GM19351 (cell line): ENCODE data around the gene RYK.

Source experiments
- ATAC-seq: cut with Tn5 transposase; IDR thresholded peaks from one replicate; pipeline ENCODE4 v1.9.1; 2021; ENCODE audit warnings: mild to moderate bottlenecking, moderate library complexity; ENCODE audit not compliant: unreplicated experiment

RYK gene

DNA sequence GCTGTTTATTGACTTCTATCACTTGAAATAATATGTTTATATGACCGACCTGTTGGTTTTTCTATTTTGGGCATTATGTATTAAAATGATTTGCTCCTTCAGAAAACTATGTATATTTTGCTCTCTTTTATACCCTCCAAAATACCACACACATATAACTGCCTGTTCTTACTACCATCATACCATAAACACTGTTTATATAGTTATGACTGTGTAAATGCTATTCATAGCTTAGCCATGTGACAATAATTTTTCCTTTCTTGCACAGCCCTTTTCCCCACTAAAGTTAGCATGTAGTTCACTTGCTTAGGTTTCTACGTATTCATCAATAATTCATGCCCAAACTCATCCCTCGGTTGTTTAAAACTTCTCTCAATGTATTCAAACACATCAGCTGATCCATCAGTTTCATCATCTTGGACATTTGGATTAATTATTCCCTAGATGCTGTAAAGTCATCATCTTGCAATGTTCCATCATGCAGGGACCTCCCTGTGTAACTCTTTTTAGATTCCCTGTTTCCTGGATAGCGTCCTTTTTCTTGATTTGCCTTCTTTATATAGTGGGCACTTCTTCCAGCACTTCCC lies 8.2 kb upstream of the RYK start:
- no peak for ATAC-seq

GRCh38 chr3:134255404-134255803 lies 4.7 kb upstream of the RYK start:
- no peak for ATAC-seq

DNA sequence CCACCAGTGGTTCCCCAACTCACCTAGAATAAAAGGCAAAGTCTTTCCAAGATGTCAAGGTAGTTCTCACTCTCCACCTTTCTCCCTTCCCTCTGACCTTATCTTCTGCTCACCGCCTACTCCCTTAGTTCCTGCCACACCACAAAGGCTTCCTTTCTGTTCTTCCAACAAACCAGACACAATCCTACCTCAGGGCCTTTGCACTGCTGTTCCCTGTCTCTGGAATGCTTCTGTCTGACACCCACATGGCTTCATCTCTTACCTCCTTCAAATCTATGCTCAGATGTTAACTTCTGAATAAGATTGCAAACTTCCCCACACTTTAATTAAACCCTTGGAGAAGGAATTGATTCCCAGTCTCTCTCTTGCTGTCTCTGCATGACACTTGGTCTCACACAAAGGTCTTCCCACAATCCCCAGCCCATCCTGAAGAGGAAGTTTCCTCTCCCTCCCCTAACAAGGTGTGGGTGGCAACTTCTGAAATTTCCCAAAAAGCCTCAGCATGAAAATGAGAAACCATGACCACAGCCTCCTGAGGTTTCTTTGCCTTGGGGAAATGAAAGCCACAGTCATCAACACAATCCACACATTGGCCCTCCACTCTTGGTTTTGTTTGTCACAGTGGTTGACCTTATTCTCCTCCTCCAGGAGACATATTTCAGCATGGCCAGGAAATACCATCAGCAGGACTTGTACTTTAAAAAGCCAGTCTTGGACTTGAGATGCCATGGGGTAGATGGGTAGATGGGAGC lies 3.0 kb upstream of the RYK start:
- ATAC-seq, result no peak

- ATAC-seq, result no peak
Measured at GRCh38 chr3:134252766-134253165, 2.1 kb upstream of the RYK start.

- ATAC-seq, result no peak
Measured at GRCh38 chr3:134251731-134252391, 1.2 kb upstream of the RYK start.

DNA sequence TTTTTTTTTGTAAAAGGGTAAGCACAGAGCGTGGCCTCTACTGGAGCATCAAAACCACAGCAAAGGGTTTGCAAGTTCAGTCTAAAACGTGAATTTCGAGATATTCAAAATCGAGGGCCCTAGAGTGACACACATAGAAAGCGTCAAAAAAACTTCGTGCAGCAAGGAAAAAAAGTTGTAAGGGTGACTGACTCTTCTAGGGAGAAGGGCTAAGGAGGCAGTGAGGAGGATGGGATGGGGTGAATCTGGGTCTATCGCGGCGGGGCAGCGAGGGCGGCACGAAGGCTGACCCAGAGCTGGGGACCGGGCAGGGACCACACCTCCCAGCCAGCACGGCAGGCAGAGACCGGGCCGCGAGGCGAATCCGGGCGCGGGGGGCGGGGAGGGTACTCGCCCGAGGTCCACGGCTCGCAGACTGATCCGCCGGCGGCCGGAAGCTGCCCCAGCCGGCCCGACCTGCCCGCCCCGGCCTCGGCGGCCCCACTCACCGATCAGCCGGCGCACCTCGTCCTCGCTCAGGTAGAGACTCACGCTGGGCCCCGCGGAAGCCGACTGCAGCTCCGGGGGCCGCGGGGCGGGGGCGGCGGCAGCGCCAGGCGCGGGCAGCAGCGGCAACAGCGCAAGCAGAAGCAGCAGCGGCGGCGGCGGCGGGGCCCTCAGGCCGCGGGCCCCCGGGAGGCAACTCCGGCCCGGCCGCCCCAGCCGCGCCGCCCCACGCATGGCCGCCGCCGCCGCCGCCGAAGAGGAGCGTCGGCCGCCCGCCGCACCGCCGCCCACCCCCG lies 533 bp downstream of the RYK start:
- ATAC-seq, result peak; percentile 46

DNA sequence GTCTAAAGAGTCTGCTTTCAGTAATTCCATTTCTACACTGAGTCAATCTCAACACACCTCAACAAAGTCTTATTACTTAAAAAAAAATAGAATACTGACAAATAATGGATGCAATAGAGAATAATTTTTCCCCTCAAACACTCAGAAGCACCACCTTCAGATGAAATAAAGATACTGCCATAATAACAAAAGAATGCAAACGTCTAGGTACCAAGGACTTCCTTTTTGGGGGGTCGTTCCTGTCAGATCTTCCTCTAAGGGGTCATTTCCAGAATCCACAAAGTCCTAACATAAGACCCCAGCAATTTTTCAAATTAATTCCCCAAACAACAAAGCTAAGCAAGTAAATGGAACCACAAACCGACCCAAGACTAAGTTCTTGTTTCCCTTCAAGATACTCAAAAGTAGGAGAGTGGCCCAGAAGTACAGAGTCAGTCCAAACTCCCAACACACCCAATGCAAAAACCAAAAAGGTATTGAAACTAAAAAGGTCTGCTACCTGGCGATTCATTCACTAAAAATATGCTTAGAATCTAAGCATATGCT lies 1.3 kb downstream of the RYK start:
- no peak for ATAC-seq

- no peak for ATAC-seq
Measured at GRCh38 chr3:134244921-134245320, 5.7 kb downstream of the RYK start.

GRCh38 chr3:134242649-134243617 lies 7.7 kb downstream of the RYK start:
- no peak for ATAC-seq

DNA sequence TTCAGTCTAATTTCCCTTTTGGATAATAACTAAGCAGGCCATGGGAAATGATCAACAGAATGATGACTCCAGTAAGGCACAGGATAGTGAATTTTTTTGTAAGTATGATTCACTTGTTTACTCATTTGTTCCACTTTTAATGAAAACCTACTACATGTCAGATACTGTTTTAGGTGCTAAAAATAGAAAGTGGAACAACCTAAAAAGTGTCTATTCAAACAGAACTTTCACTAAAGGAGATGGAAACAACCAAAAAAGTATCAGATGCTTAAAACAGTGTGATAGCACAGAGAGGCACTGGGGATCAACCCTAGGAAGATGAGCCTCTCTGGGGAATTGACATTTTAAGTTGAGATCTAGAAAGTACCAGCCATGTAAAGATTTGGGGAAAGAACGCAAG lies 11.1 kb downstream of the RYK start:
- peak; percentile 51 for ATAC-seq

- no peak for ATAC-seq
Measured at GRCh38 chr3:134237454-134238145, 13.1 kb downstream of the RYK start.

DNA sequence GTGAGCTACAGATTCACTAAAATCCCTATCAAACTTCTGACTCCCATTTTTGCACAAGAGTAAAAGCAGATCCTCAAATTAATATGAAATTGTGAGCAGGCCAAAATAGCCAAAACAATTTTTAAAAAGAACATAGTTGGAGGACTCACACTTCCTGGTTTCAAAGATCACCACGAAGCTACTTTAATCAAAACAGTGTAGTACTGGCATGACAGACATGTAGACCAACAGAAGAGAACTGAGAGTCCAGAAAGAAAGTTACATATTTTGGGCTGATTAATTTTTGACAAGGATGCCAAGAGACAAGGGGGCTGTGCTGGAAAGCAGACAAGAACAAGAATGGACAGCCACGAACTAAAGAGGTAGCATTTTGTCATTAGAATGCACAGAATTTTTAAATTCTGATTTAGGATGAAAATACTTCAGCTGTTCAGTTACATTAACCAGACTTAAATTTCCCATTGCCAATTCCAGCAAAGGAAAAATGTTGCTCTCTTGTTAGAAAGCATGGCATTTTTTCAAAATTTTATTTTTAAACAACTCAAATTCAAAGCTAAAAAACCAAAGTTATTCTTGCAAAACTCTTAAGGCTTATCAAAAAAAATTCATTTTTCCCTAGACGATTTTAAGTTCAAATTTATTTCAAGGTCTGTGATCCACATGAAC lies 14.0 kb downstream of the RYK start:
- ATAC-seq, result peak; percentile 65

DNA sequence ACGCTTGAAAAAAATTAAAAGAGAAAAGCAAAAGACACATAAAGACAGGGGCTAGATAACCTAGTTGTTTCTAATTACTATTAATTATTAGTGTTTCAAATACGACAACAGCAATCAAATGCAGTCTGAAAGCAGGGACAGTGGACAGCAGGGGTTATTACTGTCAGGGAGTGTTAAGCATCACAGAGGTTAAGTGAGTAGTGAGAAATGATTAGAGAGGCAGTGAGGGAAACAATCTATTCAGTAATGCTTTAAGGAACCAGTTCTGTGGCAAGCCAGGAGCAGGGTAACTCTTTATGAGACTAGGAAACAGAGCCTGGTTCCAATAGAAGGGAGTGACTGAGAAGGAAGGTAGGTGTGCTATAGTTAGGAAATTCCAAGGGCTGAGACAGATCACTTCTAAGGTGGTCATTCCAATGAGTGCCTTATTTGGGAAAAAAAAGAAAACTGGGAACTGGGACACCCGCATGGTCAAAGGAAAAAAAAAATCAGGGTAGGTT lies 15.0 kb downstream of the RYK start:
- ATAC-seq, result no peak

DNA sequence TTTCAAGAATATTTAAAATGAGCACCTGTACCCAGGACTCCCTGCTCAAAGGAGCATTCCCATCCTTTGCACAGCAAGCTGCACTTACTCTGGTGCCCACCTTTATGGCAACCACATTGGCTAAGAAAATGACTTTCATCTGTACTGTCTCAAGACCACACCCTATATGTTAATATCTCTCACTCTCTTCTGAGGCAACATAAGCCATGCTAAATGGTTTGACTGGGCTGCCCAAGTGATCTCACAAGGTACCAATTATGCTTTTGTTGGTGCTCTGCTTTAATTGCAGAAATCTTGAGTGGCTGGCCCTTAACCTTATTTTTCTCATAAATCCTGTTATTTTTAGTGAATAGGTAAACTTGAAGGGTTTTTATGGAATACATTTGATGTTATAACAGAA lies 17.7 kb downstream of the RYK start:
- ATAC-seq, result no peak

DNA sequence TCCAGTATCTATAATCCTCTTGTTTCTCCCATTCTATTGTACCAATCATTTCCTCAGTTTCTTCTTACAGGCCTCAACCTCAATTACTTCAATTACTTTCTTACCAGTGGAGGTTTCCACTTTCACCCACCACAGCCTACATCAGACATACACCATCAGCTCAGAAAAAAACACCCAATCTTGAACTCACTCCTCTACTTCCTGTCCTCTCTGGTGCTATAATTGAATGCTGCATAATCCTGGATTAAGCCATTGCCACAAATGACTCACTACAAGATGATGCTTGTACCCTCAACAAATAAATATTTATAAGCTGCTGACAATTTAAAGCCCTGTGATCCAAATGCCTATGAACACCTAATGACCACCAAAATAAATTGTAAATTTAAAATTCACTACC lies 18.5 kb downstream of the RYK start:
- ATAC-seq, result no peak

DNA sequence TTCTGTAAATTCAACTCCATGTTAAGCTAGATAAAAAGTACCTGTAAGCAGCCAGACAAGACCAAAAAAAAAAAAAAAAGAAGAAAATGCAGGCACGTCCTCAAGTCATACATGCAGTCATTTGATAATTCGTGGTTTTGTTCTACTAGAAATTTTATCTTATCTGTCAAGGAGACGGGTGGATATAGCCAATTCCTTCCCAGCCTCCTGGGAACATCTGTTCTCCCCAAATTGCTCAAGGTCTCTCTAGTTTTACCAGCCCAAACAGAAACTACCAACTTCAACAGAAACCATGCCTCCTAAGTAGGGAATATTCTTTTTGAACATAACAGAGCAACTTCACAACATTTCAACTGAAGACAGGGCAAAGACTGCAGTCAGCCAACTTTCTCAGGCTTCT lies 19.5 kb downstream of the RYK start:
- no peak for ATAC-seq

- no peak for ATAC-seq
Measured at GRCh38 chr3:134229038-134229437, 21.6 kb downstream of the RYK start.

DNA sequence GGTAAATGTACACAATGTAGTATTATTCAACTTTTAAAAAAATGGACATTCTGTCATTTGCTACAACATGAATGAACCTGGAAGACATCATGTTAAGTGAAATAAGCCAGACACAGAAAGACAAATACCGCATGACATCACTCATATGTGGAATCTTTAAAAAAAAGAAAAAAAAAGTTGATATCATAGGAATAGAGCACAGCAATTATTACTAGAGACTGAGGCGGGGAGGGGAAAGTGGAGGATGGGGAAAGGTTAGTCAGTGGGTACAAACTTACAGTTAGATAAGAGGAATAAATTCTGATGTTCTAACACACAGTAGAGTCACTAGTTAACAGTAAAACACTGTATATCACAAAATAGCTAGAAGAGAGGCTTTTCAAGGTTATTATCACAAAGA lies 22.2 kb downstream of the RYK start:
- ATAC-seq, result no peak

DNA sequence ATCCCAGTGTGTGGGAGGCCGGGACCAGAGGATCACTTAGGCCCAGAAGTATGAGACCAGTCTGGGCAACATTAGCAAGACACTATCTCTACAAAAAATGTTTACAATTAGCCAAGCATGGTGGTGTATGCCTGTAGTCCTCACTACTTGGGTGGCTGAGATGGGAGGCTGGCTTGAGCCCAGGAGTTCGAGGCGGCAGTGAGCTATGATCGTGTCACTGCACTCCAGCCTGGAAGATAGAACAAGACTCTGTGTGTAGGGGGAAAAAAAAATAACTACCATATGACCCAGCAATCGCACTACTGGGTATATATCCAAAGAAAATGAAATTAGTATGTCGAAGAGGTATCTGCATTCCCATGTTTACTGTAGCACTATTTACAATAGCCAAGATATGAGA lies 22.6 kb downstream of the RYK start:
- ATAC-seq, result no peak
